Gastrocnemius medialis (tissue), 4 donors: ENCODE results near the gene LHFPL2. TPM values are rescaled to one million over a fixed set of nuclear protein-coding genes. Genes with fewer than 3 reads are reported as not detected.

Experiments
- ATAC-seq, 2 donors: fragments of 150-250 bp; one replicate each; pipeline ENCODE4 v1.9.1; 2016
- DNase-seq, 2 donors: peaks; one replicate each; pipeline ENCODE4 v3.0.0-alpha.2; 2019
- H3K27ac ChIP-seq, 4 donors: fragments of 200-600 bp; sonication (generic); 1 replicate in 1 of 4; 2 replicates in 3 of 4; pipeline ENCODE4 v1.5.1; 2016 to 2018; ENCODE audit warnings: mild to moderate bottlenecking in 2 of 4, moderate library complexity in 1 of 4
- H3K27me3 ChIP-seq, 3 donors: fragments of 200-600 bp; sonication (generic) in 2 of 3; 1 replicate in 1 of 3; 2 replicates in 2 of 3; pipeline versions ENCODE4 v1.5.1 to v1.6.0; 2016 to 2019; ENCODE audit warnings: mild to moderate bottlenecking in 1 of 3, moderate library complexity in 1 of 3
- H3K36me3 ChIP-seq, 2 donors: fragments of 200-600 bp; sonication (generic) in 1 of 2; one replicate each; pipeline ENCODE4 v1.5.1; 2017 to 2018
- H3K4me1 ChIP-seq, 2 donors: fragments of 200-600 bp; sonication (generic) in 1 of 2; one replicate each; pipeline ENCODE4 v1.5.1; 2016 to 2017; ENCODE audit warnings: mild to moderate bottlenecking in 2 of 2
- H3K4me3 ChIP-seq, 4 donors: fragments of 200-600 bp; sonication (generic) in 3 of 4; 1 replicate in 1 of 4; 2 replicates in 3 of 4; pipeline ENCODE4 v1.5.1; 2016 to 2019; ENCODE audit warnings: mild to moderate bottlenecking in 2 of 4
- H3K9me3 ChIP-seq, 3 donors: fragments of 200-600 bp; sonication (generic) in 2 of 3; 1 replicate in 1 of 3; 2 replicates in 2 of 3; pipeline ENCODE4 v1.5.1; 2016 to 2019
- POLR2A ChIP-seq, 2 donors: fragments of 450-650 bp; IDR thresholded peaks; one replicate each; pipeline ENCODE4 v1.6.1; 2017; ENCODE audit warnings: antibody characterized with exemption in 2 of 2, mild to moderate bottlenecking in 2 of 2, moderate library complexity in 2 of 2
- in situ Hi-C, 4 donors: fragments of 200-750 bp; cut with MboI; loops; one replicate each; pipeline versions ENCODE4 v1.15.0 to v1.8.0; 2017; ENCODE audit warnings: low sequenced_read_pairs in 4 of 4
- intact Hi-C: fragments of 100-400 bp; cut with DNase I; formaldehyde crosslinking; loops from one replicate; pipeline ENCODE4 v1.15.1; 2023; ENCODE audit warnings: low total_unique reads
- total RNA-seq, 4 donors: library from RNA; depleted of rRNA; stranded (reverse); fragments of >200 nt; gene quantifications; one replicate each; pipeline versions ENCODE4 v1.1.0 to v1.2.3, GENCODE V29; 2016
- TF ChIP-seq, protein P1 (sequence below), 5 experiments: fragments of 450-650 bp in 3 of 5; fragments of 200-600 bp in 2 of 5; sonication (generic) in 2 of 5; IDR thresholded peaks in 4 of 5; conservative IDR thresholded peaks in 1 of 5; 1 replicate in 4 of 5; 2 replicates in 1 of 5; pipeline ENCODE4 v1.5.1; 2016 to 2019; ENCODE audit warnings: antibody characterized with exemption in 5 of 5, mild to moderate bottlenecking in 3 of 5, moderate library complexity in 3 of 5

The LHFPL2 gene
- total RNA-seq, 4 donors from 2014 or later = 3.4 to 4.7 (median 3.5) TPM

DNA sequence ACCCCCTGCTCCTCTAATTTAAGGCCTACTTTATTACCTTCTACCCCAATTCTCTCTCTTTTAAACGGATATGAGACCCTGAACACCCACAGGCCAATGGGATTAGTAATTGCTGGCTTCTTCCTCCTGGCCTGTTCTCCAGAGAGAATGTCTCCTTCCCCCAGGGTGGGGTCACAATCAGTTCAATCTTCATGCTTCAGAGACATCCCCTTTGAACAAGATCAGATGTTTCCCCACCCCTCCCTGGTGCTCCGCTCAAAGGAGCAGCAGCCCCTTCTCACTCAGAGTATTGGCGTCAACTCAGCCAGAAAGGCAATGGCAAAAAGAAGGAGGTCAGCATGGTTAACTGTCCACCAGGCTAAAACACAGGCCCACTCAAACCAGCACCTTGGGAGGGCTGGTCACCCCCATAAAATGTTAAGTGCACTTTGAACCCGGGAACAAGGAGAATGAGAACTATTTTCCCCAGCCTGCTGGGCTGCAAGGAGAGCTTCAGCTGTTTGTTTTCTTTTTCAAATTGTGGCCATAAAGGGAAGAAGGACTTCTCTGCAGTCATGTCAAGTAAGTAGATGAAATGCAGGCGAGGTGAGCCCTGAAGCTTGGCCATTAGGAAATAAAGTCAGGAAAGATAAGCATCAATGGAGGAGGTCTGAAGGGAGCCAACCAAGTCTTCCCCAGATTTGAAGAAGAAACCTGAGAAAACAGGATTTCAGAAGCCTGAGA lies 20.1 kb downstream of the LHFPL2 start:
- in situ Hi-C loops (loop anchor here in 1 of 4 donors (25.0 kb wide), 1 partner anchor 91 kb away; no protein-coding TSS in a partner anchor), intact Hi-C loops (no loop called here)
- Histone ChIP-seq H3K9me3 (no peaks in the 10 kb centered on the region), H3K27ac (no peak overlapping the region), H3K4me1 (peaks cover 7 to 11% of the 10 kb centered on the region in 2 donors), H3K27me3 (no peaks in the 10 kb centered on the region), H3K4me3 (no peak overlapping the region), H3K36me3 (peaks cover 0 to 6% of the 10 kb centered on the region in 2 donors)
- ATAC-seq (no peak), DNase-seq (no peak)
- no peak for TF ChIP-seq POLR2A (IDR thresholded peaks at IDR 0.05)
- TF ChIP-seq, protein P1, sequence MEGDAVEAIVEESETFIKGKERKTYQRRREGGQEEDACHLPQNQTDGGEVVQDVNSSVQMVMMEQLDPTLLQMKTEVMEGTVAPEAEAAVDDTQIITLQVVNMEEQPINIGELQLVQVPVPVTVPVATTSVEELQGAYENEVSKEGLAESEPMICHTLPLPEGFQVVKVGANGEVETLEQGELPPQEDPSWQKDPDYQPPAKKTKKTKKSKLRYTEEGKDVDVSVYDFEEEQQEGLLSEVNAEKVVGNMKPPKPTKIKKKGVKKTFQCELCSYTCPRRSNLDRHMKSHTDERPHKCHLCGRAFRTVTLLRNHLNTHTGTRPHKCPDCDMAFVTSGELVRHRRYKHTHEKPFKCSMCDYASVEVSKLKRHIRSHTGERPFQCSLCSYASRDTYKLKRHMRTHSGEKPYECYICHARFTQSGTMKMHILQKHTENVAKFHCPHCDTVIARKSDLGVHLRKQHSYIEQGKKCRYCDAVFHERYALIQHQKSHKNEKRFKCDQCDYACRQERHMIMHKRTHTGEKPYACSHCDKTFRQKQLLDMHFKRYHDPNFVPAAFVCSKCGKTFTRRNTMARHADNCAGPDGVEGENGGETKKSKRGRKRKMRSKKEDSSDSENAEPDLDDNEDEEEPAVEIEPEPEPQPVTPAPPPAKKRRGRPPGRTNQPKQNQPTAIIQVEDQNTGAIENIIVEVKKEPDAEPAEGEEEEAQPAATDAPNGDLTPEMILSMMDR (IDR thresholded peaks at IDR 0.05 in 4 of 5, conservative IDR thresholded peaks at IDR 0.05 in 1 of 5) = no peak

DNA sequence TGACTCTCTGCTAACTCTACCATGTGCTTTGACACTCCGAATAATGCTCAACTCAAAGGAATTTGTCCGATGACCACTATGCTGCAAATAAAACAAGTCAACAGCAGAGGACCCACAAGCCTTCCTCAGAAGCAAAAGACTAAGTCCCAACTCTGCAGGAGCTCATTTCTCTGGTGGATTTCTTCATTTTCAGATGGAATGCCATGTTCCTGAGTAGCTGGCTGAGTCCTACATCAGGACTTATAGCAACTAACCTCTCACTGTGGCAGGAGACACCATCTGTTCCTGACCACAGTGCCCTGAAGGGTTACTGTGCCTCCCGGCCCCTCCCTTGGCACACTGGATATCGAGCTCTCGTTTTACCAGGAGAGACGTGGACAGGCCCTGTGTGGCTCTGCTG lies 20.8 kb downstream of the LHFPL2 start:
- Histone ChIP-seq H3K27ac (no peak overlapping the region), H3K4me3 (no peak overlapping the region), H3K27me3 (no peaks in the 10 kb centered on the region), H3K9me3 (no peaks in the 10 kb centered on the region), H3K4me1 (peaks cover 7% of the 10 kb centered on the region in 2 donors), H3K36me3 (peaks cover 0 to 6% of the 10 kb centered on the region in 2 donors)
- in situ Hi-C loops (loop anchor here in 1 of 4 donors (25.0 kb wide), 1 partner anchor 90 kb away; no protein-coding TSS in a partner anchor), intact Hi-C loops (no loop called here)
- DNase-seq (no peak), ATAC-seq (no peak)
- TF ChIP-seq POLR2A (IDR thresholded peaks at IDR 0.05) = no peak
- TF ChIP-seq, protein P1 (IDR thresholded peaks at IDR 0.05 in 4 of 5, conservative IDR thresholded peaks at IDR 0.05 in 1 of 5) = no peak

DNA sequence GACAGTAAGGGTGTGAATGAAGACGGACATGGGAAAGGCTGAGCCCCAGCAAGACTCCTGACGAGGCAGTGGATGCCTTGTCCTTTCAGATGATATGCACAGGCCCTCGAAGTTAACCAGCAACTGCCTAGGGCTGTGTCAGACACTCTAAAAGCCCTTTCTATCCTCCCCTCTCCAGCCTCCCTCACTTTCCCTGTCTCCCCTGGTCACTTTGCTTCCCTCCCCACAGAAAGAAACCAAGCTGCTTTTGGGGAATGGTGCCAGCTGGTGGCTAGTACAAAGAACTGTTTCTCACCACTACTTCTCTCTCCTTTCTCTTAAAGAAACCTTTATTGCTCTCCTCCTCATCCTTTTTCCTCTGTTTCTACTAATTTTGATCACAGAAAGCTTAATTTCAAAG lies 21.4 kb downstream of the LHFPL2 start:
- peaks cover 0 to 6% of the 10 kb centered on the region in 2 donors for H3K36me3 ChIP-seq
- in situ Hi-C loops = loop anchor here in 1 of 4 donors (25.0 kb wide), 1 partner anchor 90 kb away; no protein-coding TSS in a partner anchor

DNA sequence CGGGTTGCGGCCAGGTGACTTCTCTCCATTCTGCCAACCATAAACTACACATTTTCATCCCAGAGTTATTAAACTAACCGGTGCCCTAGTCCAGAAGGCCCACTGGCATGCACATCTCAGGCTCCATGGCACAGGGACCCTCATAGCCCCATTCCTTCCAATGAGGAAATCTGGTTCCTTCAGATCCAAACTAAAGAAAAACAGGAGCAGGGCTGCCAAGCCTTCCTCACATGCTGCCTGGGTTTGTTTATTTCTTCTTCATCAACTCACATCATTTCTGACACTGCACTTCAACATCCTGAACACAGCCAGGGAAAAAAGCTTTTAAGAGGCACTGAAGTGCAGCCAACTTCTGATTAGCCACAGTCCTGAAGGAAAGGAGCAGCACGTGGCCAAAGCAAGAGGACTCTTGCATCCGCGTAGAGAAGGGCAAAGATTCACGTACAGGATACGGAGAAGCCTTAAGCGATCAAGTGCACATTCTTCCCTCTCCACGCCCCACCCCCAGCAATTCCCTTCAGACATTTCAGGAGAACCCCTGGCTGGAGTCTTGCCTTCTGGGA lies 22.5 kb downstream of the LHFPL2 start:
- Histone ChIP-seq H3K36me3 (peaks cover 0 to under 1% of the 10 kb centered on the region in 2 donors), H3K4me3 (no peak overlapping the region), H3K4me1 (peaks cover 7% of the 10 kb centered on the region in 2 donors), H3K27ac (no peak overlapping the region), H3K27me3 (no peaks in the 10 kb centered on the region), H3K9me3 (no peaks in the 10 kb centered on the region)
- intact Hi-C loops = no loop called here
- in situ Hi-C loops = loop anchor here in 1 of 4 donors (25.0 kb wide), 1 partner anchor 89 kb away; no protein-coding TSS in a partner anchor
- TF ChIP-seq POLR2A (IDR thresholded peaks at IDR 0.05) = no peak
- TF ChIP-seq, protein P1 (IDR thresholded peaks at IDR 0.05 in 4 of 5, conservative IDR thresholded peaks at IDR 0.05 in 1 of 5) = no peak
- peak in 1 of 2 donors; percentile 35 for ATAC-seq
- no peak for DNase-seq

More for the DNA sequence above, 21.4 kb downstream of the LHFPL2 start:
- Histone ChIP-seq H3K9me3 (no peaks in the 10 kb centered on the region), H3K27me3 (no peaks in the 10 kb centered on the region), H3K4me1 (peaks cover 7% of the 10 kb centered on the region in 2 donors), H3K4me3 (no peak overlapping the region), H3K27ac (no peak overlapping the region)
- TF ChIP-seq, protein P1 (IDR thresholded peaks at IDR 0.05 in 4 of 5, conservative IDR thresholded peaks at IDR 0.05 in 1 of 5) = peak in 1 of 5 experiments; percentile 12
- TF ChIP-seq POLR2A (IDR thresholded peaks at IDR 0.05) = no peak
- intact Hi-C loops = no loop called here
- ATAC-seq (no peak), DNase-seq (no peak)
